ENCODE results near the gene RRAGC.

The RRAGC gene

GRCh38 chr1:38859561-38860453 lies at the start of gene RRAGC:
Gene RRAGC (minus strand): TSS chr1:38859772. CDS start chr1:38859646, 126 bp downstream.
- in situ Hi-C loops (cut with MboI; ENCODE audit: low sequenced_read_pairs) = no loop called here
- Histone ChIP-seq H3K36me3 (replicated peaks) (peaks cover 18% of the 10 kb centered on the region), H3K27me3 (ENCODE audit: low read depth) (no peaks in the 10 kb centered on the region), H3K9me3 (no peaks in the 10 kb centered on the region), H3K4me3 (peak within 1 kb of the TSS; percentile 69), H3K4me1 (peaks cover 8% of the 10 kb centered on the region)
- peak; percentile 96 to 99 for DNase-seq (ENCODE audit: low spot score in 2 of 2)

DNA sequence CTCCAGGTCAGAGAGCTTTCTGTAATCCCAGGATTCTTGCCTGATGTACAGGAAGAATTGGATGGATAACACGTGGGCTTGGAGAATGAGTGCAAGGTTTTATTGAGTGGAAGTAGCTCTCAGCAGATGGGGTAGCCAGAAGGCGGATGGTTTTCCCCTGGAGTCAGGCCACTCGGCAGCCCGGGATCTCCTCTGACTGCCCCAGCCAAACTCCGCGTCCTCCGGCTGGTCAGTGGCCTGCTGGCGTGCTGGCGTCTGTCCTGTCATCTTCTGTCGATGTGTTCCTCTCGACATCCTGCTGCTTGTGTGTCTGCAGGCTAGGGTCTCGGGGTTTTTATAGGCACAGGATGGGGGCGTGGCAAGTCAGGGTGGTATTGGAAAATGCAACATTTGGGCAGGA lies 49.2 kb upstream of the RRAGC start:
- in situ Hi-C loops (cut with MboI; ENCODE audit: low sequenced_read_pairs) = no loop called here
- H3K4me1 ChIP-seq = no peaks in the 10 kb centered on the region
- no peaks in the 10 kb centered on the region for H3K9me3 ChIP-seq
- no peaks in the 10 kb centered on the region for H3K27me3 ChIP-seq (ENCODE audit: low read depth)
- H3K36me3 ChIP-seq (replicated peaks) = no peaks in the 10 kb centered on the region
- no peak for DNase-seq (ENCODE audit: low spot score in 2 of 2)
- no peak overlapping the region for H3K4me3 ChIP-seq

DNA sequence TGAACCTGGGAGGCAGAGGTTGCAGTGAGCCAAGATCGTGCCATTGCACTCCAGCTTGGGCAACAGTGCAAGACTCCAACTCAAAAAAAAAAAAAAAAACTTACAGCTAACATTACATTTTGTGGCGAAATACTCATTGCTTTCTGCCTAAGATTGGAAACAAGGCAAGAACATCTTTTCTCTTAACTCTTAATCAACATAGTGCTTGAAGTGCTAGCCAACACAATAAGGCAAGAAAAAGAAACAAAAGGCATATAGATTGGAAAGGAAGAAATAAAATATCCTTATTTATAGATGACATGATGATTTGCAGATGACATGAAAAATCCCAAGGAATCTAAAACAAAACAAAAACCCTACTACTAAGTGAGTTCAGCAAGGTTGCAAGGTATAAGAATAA lies 46.4 kb upstream of the RRAGC start:
- H3K9me3 ChIP-seq = no peaks in the 10 kb centered on the region
- H3K27me3 ChIP-seq (ENCODE audit: low read depth) = no peaks in the 10 kb centered on the region
- in situ Hi-C loops (cut with MboI; ENCODE audit: low sequenced_read_pairs) = no loop called here
- no peaks in the 10 kb centered on the region for H3K4me1 ChIP-seq
- no peak for DNase-seq (ENCODE audit: low spot score in 2 of 2)
- no peak overlapping the region for H3K4me3 ChIP-seq
- no peaks in the 10 kb centered on the region for H3K36me3 ChIP-seq (replicated peaks)

GRCh38 chr1:38899560-38899959 lies 40.0 kb upstream of the RRAGC start:
- H3K9me3 ChIP-seq = no peaks in the 10 kb centered on the region
- no peaks in the 10 kb centered on the region for H3K4me1 ChIP-seq
- DNase-seq (ENCODE audit: low spot score in 2 of 2) = no peak
- in situ Hi-C loops (cut with MboI; ENCODE audit: low sequenced_read_pairs) = no loop called here
- no peaks in the 10 kb centered on the region for H3K36me3 ChIP-seq (replicated peaks)
- no peaks in the 10 kb centered on the region for H3K27me3 ChIP-seq (ENCODE audit: low read depth)
- H3K4me3 ChIP-seq = no peak overlapping the region

DNA sequence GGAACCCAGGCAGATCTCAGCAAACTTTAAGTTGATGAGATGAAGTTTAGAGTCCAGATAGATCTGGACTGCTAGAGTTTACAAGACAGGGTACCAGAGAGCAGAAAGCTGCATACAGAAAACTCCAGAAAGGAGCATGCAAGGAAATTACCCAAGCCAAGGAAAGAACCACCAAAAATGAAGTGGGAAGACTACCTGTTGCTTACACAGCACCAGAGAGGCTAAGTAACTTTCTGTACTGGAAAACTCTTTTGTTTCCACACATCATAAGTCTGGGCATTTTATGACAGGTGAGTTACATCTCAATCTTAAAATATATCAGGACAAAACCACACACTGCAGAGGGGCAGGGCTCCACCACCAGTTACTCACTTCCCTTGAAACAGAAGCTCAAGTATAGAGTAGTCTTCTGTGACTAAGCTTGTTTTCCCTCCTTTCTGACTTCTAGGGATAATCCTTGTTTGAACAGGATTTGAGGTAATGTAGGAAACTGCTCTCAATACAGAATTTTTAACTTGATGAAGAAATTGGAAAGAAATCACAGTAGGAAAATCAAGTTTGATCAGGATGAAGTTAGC lies 39.2 kb upstream of the RRAGC start:
- in situ Hi-C loops (cut with MboI; ENCODE audit: low sequenced_read_pairs) = no loop called here
- no peak overlapping the region for H3K4me3 ChIP-seq

GRCh38 chr1:38896169-38896568 lies 36.6 kb upstream of the RRAGC start:
- Histone ChIP-seq H3K9me3 (no peaks in the 10 kb centered on the region), H3K4me1 (no peaks in the 10 kb centered on the region), H3K36me3 (replicated peaks) (no peaks in the 10 kb centered on the region), H3K27me3 (ENCODE audit: low read depth) (no peaks in the 10 kb centered on the region), H3K4me3 (no peak overlapping the region)
- no peak for DNase-seq (ENCODE audit: low spot score in 2 of 2)
- in situ Hi-C loops (cut with MboI; ENCODE audit: low sequenced_read_pairs) = no loop called here

More for the DNA sequence above, 39.2 kb upstream of the RRAGC start:
- Histone ChIP-seq H3K9me3 (no peaks in the 10 kb centered on the region), H3K4me1 (no peaks in the 10 kb centered on the region), H3K36me3 (replicated peaks) (no peaks in the 10 kb centered on the region), H3K27me3 (ENCODE audit: low read depth) (no peaks in the 10 kb centered on the region)
- no peak for DNase-seq (ENCODE audit: low spot score in 2 of 2)

GRCh38 chr1:38892976-38893375 lies 33.4 kb upstream of the RRAGC start:
- Histone ChIP-seq H3K36me3 (replicated peaks) (no peaks in the 10 kb centered on the region), H3K27me3 (ENCODE audit: low read depth) (no peaks in the 10 kb centered on the region), H3K9me3 (no peaks in the 10 kb centered on the region), H3K4me3 (no peak overlapping the region), H3K4me1 (no peaks in the 10 kb centered on the region)
- DNase-seq (ENCODE audit: low spot score in 2 of 2) = no peak
- in situ Hi-C loops (cut with MboI; ENCODE audit: low sequenced_read_pairs) = no loop called here

DNA sequence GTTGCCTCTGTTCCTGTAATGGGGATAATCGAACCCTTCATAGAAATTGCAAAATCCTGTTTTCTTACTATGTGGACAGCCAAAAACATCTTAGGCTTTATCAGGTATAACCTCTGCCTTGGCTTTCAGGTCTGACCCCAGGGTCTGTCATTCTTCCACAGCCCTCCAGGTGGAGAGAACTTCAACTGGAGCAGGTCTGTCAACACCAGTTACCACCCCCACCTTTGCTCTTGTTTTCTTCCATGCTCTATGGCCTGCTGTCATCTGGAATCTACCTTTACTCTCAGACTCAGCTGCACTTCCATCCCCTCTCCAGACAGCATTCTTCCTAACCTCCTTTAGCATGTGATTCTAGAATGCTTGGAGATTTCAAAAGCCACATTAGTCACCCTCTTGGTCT lies 32.2 kb upstream of the RRAGC start:
- Histone ChIP-seq H3K9me3 (no peaks in the 10 kb centered on the region), H3K4me3 (no peak overlapping the region), H3K27me3 (ENCODE audit: low read depth) (no peaks in the 10 kb centered on the region), H3K36me3 (replicated peaks) (no peaks in the 10 kb centered on the region), H3K4me1 (no peaks in the 10 kb centered on the region)
- no peak for DNase-seq (ENCODE audit: low spot score in 2 of 2)
- in situ Hi-C loops (cut with MboI; ENCODE audit: low sequenced_read_pairs) = no loop called here

GRCh38 chr1:38889589-38889988 lies 30.0 kb upstream of the RRAGC start:
- Histone ChIP-seq H3K27me3 (ENCODE audit: low read depth) (no peaks in the 10 kb centered on the region), H3K4me1 (no peaks in the 10 kb centered on the region), H3K9me3 (no peaks in the 10 kb centered on the region), H3K4me3 (no peak overlapping the region), H3K36me3 (replicated peaks) (no peaks in the 10 kb centered on the region)
- DNase-seq (ENCODE audit: low spot score in 2 of 2) = no peak
- in situ Hi-C loops (cut with MboI; ENCODE audit: low sequenced_read_pairs) = no loop called here

- in situ Hi-C loops (cut with MboI; ENCODE audit: low sequenced_read_pairs) = no loop called here
- Histone ChIP-seq H3K4me1 (no peaks in the 10 kb centered on the region), H3K4me3 (no peak overlapping the region), H3K36me3 (replicated peaks) (no peaks in the 10 kb centered on the region), H3K9me3 (no peaks in the 10 kb centered on the region), H3K27me3 (ENCODE audit: low read depth) (no peaks in the 10 kb centered on the region)
- no peak for DNase-seq (ENCODE audit: low spot score in 2 of 2)
Measured at GRCh38 chr1:38888423-38889333, 29.1 kb upstream of the RRAGC start.

DNA sequence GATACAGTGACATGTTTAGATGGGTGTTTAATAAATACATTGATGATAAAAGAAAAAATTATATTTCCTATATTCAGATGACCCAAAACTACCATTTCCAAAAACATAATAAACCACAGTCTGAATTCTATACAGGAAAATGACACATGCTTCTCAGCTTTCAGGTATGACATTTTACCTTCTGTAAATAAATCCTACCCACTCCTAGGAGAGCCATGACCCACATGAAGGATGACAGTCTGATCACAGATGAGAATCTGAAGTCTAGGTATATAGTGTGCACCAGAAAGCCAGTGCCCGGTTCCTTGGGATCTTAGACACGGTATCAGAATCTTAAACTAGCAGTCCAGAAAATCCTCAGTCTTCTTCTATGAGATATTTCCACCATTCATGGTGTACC lies 25.5 kb upstream of the RRAGC start:
- Histone ChIP-seq H3K4me1 (no peaks in the 10 kb centered on the region), H3K36me3 (replicated peaks) (no peaks in the 10 kb centered on the region), H3K9me3 (no peaks in the 10 kb centered on the region), H3K27me3 (ENCODE audit: low read depth) (no peaks in the 10 kb centered on the region), H3K4me3 (no peak overlapping the region)
- DNase-seq (ENCODE audit: low spot score in 2 of 2) = no peak
- in situ Hi-C loops (cut with MboI; ENCODE audit: low sequenced_read_pairs) = no loop called here

GRCh38 chr1:38881487-38881886 lies 21.9 kb upstream of the RRAGC start, which contains the start of gene GJA9:
Gene GJA9 (minus strand): TSS chr1:38881587. CDS start chr1:38876098, 5,489 bp downstream.
- Histone ChIP-seq H3K9me3 (no peaks in the 10 kb centered on the region), H3K4me3 (no peak within 1 kb of the TSS), H3K4me1 (no peaks in the 10 kb centered on the region), H3K36me3 (replicated peaks) (no peaks in the 10 kb centered on the region), H3K27me3 (ENCODE audit: low read depth) (no peaks in the 10 kb centered on the region)
- DNase-seq (ENCODE audit: low spot score in 2 of 2) = no peak
- in situ Hi-C loops (cut with MboI; ENCODE audit: low sequenced_read_pairs) = no loop called here

DNA sequence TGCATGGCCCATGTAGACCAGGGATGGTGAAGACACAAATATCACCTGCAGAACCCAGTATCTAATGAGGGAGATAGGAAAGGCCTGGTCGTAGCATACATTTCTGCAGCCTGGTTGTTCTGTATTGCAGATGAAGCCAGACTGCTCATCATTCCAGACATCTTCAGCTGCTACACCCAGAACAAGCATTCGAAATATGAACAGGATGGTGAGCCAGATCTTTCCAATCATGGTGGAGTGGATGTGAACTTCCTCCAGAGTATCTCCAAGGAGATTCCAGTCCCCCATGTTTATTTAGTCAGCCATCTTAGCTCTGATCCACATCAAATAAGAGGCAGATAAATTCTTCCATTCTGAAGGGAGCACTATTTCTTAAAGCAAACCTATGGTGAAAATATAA lies 16.2 kb upstream of the RRAGC start:
- in situ Hi-C loops (cut with MboI; ENCODE audit: low sequenced_read_pairs) = no loop called here

More for the DNA sequence above, 16.2 kb upstream of the RRAGC start:
- H3K9me3 ChIP-seq = no peaks in the 10 kb centered on the region
- DNase-seq (ENCODE audit: low spot score in 2 of 2) = no peak
- no peak overlapping the region for H3K4me3 ChIP-seq
- no peaks in the 10 kb centered on the region for H3K27me3 ChIP-seq (ENCODE audit: low read depth)
- peaks cover 5% of the 10 kb centered on the region; the same call in 1 of the 2 replicates for H3K4me1 ChIP-seq
- no peaks in the 10 kb centered on the region for H3K36me3 ChIP-seq (replicated peaks)
